Measurements from ENCODE around the gene RABGGTA.

RABGGTA gene

DNA sequence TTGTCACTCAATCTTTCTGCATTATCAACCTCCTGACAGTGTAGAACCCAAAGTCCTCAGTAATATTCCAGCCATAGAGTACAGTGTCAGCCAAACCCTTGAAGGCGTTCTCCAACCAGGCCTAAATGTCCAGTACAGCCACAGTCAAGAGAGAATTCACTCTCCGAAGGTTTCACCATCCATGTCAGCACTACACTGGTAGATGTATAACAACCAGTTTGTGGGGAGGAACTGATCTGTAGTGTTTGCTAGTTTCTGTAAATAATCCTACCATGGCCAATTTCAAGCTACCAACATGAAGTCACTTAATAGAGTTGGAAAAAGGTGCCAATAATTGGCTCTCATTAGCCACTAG, 55.1 kb downstream of the RABGGTA start:
- no peak for DNase-seq (ENCODE audit: low read depth in 2 of 2)

Measured in fibroblast of skin of left biceps (primary cell).